HG02970 (cell line): Measurements from ENCODE around the gene MORC3.

ENCODE experiments used
- ATAC-seq: cut with Tn5 transposase; IDR thresholded peaks from one replicate; pipeline ENCODE4 v1.9.1; 2021; ENCODE audit warnings: mild to moderate bottlenecking, moderate library complexity, moderate number of reproducible peaks; ENCODE audit not compliant: unreplicated experiment, low FRiP score

Gene MORC3

GRCh38 chr21:36420571-36421339, 100.8 kb downstream of the MORC3 start:
- no peak for ATAC-seq

GRCh38 chr21:36422279-36423098, 102.5 kb downstream of the MORC3 start:
- ATAC-seq: no peak

- no peak for ATAC-seq
Measured at GRCh38 chr21:36423771-36424433, 103.9 kb downstream of the MORC3 start.

- no peak for ATAC-seq
Measured at GRCh38 chr21:36424592-36424991, 104.6 kb downstream of the MORC3 start.

GRCh38 chr21:36425286-36425685, 105.3 kb downstream of the MORC3 start:
- ATAC-seq: no peak
